Measurements from ENCODE around the gene SLC35B4.

DNA sequence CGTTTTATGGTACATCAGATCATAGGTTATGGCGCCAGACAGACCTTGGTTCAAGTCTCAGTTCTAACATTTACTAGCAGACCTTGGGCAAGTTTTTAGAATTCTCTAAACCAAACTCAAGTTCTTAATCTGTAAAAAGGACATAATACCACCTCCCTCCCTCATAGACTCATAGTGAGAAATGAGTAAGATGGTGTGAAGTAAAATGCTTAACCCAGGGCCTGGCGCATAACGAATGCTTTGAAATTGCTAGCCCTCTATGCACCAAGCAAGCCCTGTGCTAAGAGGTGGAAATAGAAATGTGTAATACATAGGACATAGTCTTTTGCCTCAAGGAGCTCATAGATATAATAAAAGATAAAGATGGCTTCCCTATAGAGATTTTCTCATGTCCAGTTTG lies 17.7 kb upstream of the SLC35B4 start:
- TF ChIP-seq, protein P1, sequence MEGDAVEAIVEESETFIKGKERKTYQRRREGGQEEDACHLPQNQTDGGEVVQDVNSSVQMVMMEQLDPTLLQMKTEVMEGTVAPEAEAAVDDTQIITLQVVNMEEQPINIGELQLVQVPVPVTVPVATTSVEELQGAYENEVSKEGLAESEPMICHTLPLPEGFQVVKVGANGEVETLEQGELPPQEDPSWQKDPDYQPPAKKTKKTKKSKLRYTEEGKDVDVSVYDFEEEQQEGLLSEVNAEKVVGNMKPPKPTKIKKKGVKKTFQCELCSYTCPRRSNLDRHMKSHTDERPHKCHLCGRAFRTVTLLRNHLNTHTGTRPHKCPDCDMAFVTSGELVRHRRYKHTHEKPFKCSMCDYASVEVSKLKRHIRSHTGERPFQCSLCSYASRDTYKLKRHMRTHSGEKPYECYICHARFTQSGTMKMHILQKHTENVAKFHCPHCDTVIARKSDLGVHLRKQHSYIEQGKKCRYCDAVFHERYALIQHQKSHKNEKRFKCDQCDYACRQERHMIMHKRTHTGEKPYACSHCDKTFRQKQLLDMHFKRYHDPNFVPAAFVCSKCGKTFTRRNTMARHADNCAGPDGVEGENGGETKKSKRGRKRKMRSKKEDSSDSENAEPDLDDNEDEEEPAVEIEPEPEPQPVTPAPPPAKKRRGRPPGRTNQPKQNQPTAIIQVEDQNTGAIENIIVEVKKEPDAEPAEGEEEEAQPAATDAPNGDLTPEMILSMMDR (IDR thresholded peaks at IDR 0.05): no peak
- TF ChIP-seq POLR2A (IDR thresholded peaks at IDR 0.05): no peak

All from testis (tissue), 2 donors.